Heart left ventricle (tissue), 16 donors: Measurements from ENCODE around the gene PPIE. TPM values are rescaled to one million over a fixed set of nuclear protein-coding genes. Genes with fewer than 3 reads are reported as not detected.
"Not testable (repeated sequence)": the region's sequence is repeated elsewhere in the genome, so short reads cannot be mapped to it uniquely, and the experiment has no call there.

Experiments
- ATAC-seq, 4 donors: fragments of 200-7000 bp; cut with Tn5 transposase; one replicate each; pipeline ENCODE4 v1.9.1; 2020 to 2022; ENCODE audit warnings: moderate library complexity in 4 of 4, mild to moderate bottlenecking in 3 of 4, moderate number of reproducible peaks in 1 of 4
- DNase-seq, 5 donors: peaks; one replicate each; pipeline ENCODE4 v3.0.0-alpha.2; 2020
- H3K27ac ChIP-seq, 12 donors: fragments of 200-600 bp; sonication (generic) in 4 of 12; one replicate each; pipeline versions ENCODE4 v1.5.0 to v1.8.0; 2016 to 2022; ENCODE audit warnings: mild to moderate bottlenecking in 2 of 12
- H3K27me3 ChIP-seq, 9 donors: fragments of 200-600 bp; sonication (generic) in 2 of 9; one replicate each; pipeline versions ENCODE4 v1.5.1 to v1.8.0; 2016 to 2022; ENCODE audit warnings: mild to moderate bottlenecking in 3 of 9
- H3K36me3 ChIP-seq, 9 donors: fragments of 200-600 bp; sonication (generic) in 2 of 9; one replicate each; pipeline versions ENCODE4 v1.5.0 to v1.8.0; 2018 to 2022; ENCODE audit warnings: mild to moderate bottlenecking in 2 of 9
- H3K4me1 ChIP-seq, 12 donors: fragments of 200-600 bp; sonication (generic) in 4 of 12; one replicate each; pipeline versions ENCODE4 v1.5.0 to v1.8.0; 2016 to 2022; ENCODE audit warnings: mild to moderate bottlenecking in 3 of 12
- H3K4me3 ChIP-seq, 12 donors: fragments of 200-600 bp; sonication (generic) in 4 of 12; one replicate each; pipeline versions ENCODE4 v1.5.0 to v1.8.0; 2017 to 2022; ENCODE audit warnings: mild to moderate bottlenecking in 9 of 12, moderate library complexity in 4 of 12
- H3K9me3 ChIP-seq, 12 donors: fragments of 200-600 bp; sonication (generic) in 4 of 12; one replicate each; pipeline versions ENCODE4 v1.5.0 to v1.8.0; 2016 to 2022; ENCODE audit warnings: mild to moderate bottlenecking in 1 of 12
- POLR2A ChIP-seq, 2 donors: fragments of 450-650 bp; IDR thresholded peaks; one replicate each; pipeline ENCODE4 v1.6.1; 2017; ENCODE audit warnings: antibody characterized with exemption in 2 of 2, mild to moderate bottlenecking in 2 of 2, moderate library complexity in 2 of 2
- WGBS, 4 donors: extraction: QIAGEN DNeasy Blood & Tissue Kit in 2 of 4; methylation state at CpG; one replicate each; pipeline versions ENCODE4 v1.1.5 to v1.1.7; 2013 to 2018; 5-methylcytosine and 5-hydroxymethylcytosine counted together
- intact Hi-C, 10 donors: fragments of 100-400 bp; cut with DNase I; formaldehyde crosslinking; loops; one replicate each; pipeline versions ENCODE4 v1.11.1 to v1.14.2; 2022
- polyA plus RNA-seq, 2 donors: library from polyadenylated mRNA; stranded (reverse); fragments of 200-250 nt; gene quantifications; one replicate each; pipeline ENCODE4 v1.2.3, GENCODE V29; 2013
- total RNA-seq, 9 donors: library from RNA; depleted of rRNA in 2 of 9; stranded (reverse); fragments of >200 nt in 2 of 9; fragmentation: NEBNext Ultra II Directional in 3 of 9; extraction: Animal tissue kit (Norgen Biotek cat#: 25700) in 3 of 9; gene quantifications; one replicate each; pipeline versions ENCODE4 v1.1.0 to v1.2.4, GENCODE V29; 2016 to 2023
- TF ChIP-seq, protein P1 (sequence below), 12 donors: fragments of 200-600 bp; sonication (generic) in 4 of 12; IDR thresholded peaks; one replicate each; pipeline versions ENCODE4 v1.5.0 to v1.8.0; 2018 to 2022; ENCODE audit warnings: antibody characterized with exemption in 12 of 12, mild to moderate bottlenecking in 5 of 12
- donor health status: ischemic (EF 13 %, LVEDD 7.1; RV severe dilation, severe dysfunction).
- donor health status: healthy with polysubstance abuse.
- donor health status: DM: no; HTN: yes; CAD: no.
- donor health status: DM: no; HTN: no; CAD: no.
- donor health status: ischemic (EF 25% LVEDD 6.9; RV normal size, moderate dysfunction).
- donor health status: ischemic (EF 25% LVEDD 5.7; RV mildly dilated, moderate dysfunction).
- donor health status: healthy.
- donor health status: DM: yes; HTN: yes; CAD: no.
- donor health status: ischemic (EF 35%, LVEDD 5.7; RV mildly dilated, moderate dysfunction).
- donor health status: nonischemic (EF 11% LVEDD 7.7; RV severe dilation, severe dysfunction).
- donor health status: DM: yes; HTN: yes; CAD: no.
- donor health status: PGD.
- donor health status: ischemic (EF 29% LVEDD 5.4; RV normal size, mild dysfunction).
- donor health status: nonischemic (EF 23%, LVEDD 6.1; RV moderate dilation, normal function).

PPIE gene
- total and polyA plus RNA-seq, 11 donors = 22.2 to 45.3 (median 28.2) TPM

DNA sequence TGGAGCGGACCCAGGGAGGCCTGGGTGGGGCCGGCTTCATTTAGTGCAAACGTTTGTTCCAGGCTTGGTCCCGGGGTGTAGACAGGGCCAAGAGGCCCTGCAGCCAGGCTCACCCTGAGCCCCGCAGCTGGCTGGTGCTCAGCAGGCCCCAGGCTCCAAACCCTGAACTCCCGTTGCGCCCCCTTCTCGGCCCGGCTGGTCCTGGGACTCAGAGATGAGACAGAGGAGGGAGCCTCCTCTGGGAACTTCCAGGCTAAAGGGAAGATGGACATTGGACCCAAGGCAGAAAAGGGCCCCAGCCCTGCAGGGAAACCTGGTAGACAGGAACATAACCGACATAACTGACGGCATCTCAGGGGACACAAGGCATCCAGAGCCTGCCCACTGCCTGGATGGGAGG is 36.5 kb downstream of the PPIE start:
- H3K36me3 ChIP-seq, intact Hi-C loops, H3K9me3 ChIP-seq, ATAC-seq, H3K4me3 ChIP-seq, H3K27ac ChIP-seq, H3K27me3 ChIP-seq, H3K4me1 ChIP-seq, DNase-seq: not testable (repeated sequence)
- WGBS, 4 donors = 76 to 89% (median 84%) methylated on average over 8 to 11 of the region's 11 CpGs

DNA sequence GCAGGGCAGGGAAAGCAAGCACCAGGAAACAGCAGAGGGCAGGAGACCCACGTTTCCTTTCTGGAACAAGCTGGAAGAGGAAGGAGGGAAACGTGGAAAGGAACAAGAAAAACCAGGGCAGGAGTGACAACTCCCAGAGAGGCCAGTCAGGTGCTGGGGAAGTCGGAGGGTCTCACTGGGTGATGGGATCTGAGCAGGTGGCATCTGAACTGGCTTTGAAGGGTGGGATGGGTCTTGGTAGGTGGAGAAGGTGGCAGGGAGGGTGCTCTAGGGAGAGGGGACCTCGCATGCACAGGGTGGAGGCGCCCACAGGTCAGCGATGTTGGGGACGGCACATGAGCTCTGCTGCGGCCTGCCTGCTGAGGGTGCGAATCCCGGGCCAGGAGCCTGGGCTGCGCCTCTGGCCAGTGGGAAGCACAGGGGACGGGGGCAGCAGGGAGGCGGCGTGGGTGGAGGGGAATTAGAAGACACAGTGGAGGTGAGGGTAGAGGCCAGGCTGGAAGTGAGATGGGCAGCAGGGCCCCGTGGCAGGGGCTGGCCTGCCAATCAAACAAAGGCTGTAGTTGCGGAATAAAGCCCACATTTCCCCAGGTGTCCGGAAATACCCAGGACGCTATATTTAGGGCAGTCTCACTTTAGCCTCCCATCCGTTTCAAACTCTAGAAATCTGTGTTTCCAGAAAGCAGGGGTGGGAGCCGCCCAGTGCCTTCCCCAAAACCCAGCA is 37.2 kb downstream of the PPIE start:
- WGBS, 4 donors = 69 to 80% (median 79%) methylated on average over 9 to 16 of the region's 20 CpGs
- H3K36me3 ChIP-seq, H3K27ac ChIP-seq, H3K4me3 ChIP-seq, H3K27me3 ChIP-seq, DNase-seq, H3K4me1 ChIP-seq, H3K9me3 ChIP-seq, intact Hi-C loops: not testable (repeated sequence)
- ATAC-seq = peak in 1 of 4 donors; percentile 17

DNA sequence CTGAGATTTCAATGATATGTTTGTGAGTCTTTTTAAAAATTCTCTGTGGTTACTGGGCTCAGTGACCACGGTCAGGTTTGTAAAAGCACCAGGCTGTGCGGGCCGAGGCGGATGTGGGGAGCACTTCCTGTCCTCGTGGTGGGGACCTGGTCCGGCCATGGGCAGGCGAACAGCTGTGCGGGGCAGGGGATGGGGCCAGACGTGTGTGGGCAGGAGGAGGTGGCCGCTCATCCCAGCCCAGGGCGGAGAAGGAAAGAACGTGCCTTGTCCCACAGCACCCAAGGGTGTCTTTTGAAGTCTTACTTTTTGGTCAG is 37.7 kb downstream of the PPIE start:
- Histone ChIP-seq H3K27me3 (peaks cover 0 to under 1% (median 0%) of the 10 kb centered on the region in 9 donors), H3K4me1 (no peaks in the 10 kb centered on the region), H3K27ac (no peak overlapping the region), H3K9me3 (no peaks in the 10 kb centered on the region), H3K4me3 (no peak overlapping the region), H3K36me3 (no peaks in the 10 kb centered on the region)
- 61 to 71% (median 63%) methylated on average over 12 of the region's 12 CpGs for WGBS, 4 donors
- ATAC-seq = no peak
- TF ChIP-seq, protein P1, sequence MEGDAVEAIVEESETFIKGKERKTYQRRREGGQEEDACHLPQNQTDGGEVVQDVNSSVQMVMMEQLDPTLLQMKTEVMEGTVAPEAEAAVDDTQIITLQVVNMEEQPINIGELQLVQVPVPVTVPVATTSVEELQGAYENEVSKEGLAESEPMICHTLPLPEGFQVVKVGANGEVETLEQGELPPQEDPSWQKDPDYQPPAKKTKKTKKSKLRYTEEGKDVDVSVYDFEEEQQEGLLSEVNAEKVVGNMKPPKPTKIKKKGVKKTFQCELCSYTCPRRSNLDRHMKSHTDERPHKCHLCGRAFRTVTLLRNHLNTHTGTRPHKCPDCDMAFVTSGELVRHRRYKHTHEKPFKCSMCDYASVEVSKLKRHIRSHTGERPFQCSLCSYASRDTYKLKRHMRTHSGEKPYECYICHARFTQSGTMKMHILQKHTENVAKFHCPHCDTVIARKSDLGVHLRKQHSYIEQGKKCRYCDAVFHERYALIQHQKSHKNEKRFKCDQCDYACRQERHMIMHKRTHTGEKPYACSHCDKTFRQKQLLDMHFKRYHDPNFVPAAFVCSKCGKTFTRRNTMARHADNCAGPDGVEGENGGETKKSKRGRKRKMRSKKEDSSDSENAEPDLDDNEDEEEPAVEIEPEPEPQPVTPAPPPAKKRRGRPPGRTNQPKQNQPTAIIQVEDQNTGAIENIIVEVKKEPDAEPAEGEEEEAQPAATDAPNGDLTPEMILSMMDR (IDR thresholded peaks at IDR 0.05) = no peak
- TF ChIP-seq POLR2A (IDR thresholded peaks at IDR 0.05) = no peak
- intact Hi-C loops = no loop called here
- no peak for DNase-seq

DNA sequence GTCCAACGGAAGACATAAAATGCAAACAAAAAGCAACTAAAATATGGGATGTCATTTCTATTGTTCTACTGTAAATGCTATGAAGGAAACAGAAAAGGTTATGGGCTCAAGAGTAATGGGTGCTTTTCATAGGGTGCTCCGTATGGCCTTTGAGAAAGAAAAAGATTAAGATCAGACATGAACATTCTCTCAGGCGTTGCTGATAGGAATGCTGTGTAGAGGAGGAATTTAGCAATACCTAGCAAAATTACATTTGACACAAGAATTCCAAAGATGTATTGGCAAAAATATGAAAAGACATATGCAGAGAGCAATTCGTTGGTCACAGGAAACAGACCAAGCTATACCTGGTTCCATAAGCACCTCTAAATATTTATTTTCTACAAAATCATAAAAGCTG is 38.2 kb downstream of the PPIE start:
- no peaks in the 10 kb centered on the region for H3K36me3 ChIP-seq
- no peaks in the 10 kb centered on the region for H3K27me3 ChIP-seq
- 74 to 87% (median 79%) methylated on average over 4 of the region's 4 CpGs for WGBS, 4 donors
- TF ChIP-seq, protein P1 (IDR thresholded peaks at IDR 0.05) = no peak
- no peak for TF ChIP-seq POLR2A (IDR thresholded peaks at IDR 0.05)
- H3K4me1 ChIP-seq = no peaks in the 10 kb centered on the region
- ATAC-seq = no peak
- H3K9me3 ChIP-seq = no peaks in the 10 kb centered on the region
- H3K4me3 ChIP-seq = no peak overlapping the region
- H3K27ac ChIP-seq = no peak overlapping the region
- intact Hi-C loops = no loop called here
- DNase-seq = no peak

DNA sequence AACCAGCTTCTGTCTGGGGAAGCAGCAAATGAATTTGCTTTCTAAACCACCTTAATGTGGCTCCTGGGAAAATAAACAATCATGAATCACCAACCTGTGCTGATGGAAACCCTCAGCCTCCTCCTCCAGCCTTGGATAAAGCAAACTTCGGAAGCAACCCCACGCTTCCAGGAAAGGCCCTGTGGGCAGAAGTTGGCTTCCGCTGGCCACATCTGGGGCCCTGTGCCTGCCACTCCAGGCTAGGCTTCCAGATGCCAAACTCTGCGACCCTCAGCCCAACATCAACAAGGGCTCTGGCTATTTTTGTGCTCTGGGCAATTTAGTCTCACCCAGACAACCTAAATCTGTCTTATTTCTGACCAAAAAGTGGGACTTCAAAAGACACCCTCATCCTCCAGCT is 38.6 kb downstream of the PPIE start:
- 79 to 96% (median 84%) methylated on average over 4 of the region's 4 CpGs for WGBS, 4 donors
- no peak overlapping the region for H3K4me3 ChIP-seq

DNA sequence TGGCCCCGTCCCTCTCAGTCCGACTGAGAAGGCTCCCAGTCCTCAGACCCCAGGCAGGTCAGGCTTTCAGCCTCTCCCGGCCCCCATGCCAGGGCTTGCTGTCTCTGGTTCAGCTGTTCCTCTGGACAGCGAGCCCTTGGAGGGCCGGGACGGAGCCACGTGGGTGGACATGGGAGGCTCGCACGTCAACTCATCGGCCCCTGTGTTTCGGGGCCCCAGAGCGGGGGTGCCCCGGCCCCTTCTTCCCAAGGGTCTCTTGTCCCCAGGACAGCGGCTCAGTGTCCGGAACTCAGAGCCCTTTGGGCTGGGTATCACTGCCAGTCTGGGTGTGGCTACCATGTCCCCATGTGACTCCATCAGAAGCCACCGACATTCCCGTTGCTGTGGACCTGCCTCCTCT is 39.2 kb downstream of the PPIE start:
- H3K4me1 ChIP-seq, H3K27me3 ChIP-seq, H3K27ac ChIP-seq, intact Hi-C loops, H3K36me3 ChIP-seq, H3K4me3 ChIP-seq, H3K9me3 ChIP-seq, DNase-seq, ATAC-seq: not testable (repeated sequence)
- WGBS, 4 donors = 89 to 100% (median 92%) methylated on average over 2 to 16 of the region's 17 CpGs; no CpG with 5 or more reads in 1 of the 4 donors

More for the DNA sequence above, 38.6 kb downstream of the PPIE start:
- no peaks in the 10 kb centered on the region for H3K9me3 ChIP-seq
- no peaks in the 10 kb centered on the region for H3K36me3 ChIP-seq
- no peaks in the 10 kb centered on the region for H3K27me3 ChIP-seq
- intact Hi-C loops = no loop called here
- H3K4me1 ChIP-seq = no peaks in the 10 kb centered on the region
- DNase-seq (no peak), ATAC-seq (no peak)
- H3K27ac ChIP-seq = no peak overlapping the region
- no peak for TF ChIP-seq POLR2A (IDR thresholded peaks at IDR 0.05)
- TF ChIP-seq, protein P1 (IDR thresholded peaks at IDR 0.05) = no peak

DNA sequence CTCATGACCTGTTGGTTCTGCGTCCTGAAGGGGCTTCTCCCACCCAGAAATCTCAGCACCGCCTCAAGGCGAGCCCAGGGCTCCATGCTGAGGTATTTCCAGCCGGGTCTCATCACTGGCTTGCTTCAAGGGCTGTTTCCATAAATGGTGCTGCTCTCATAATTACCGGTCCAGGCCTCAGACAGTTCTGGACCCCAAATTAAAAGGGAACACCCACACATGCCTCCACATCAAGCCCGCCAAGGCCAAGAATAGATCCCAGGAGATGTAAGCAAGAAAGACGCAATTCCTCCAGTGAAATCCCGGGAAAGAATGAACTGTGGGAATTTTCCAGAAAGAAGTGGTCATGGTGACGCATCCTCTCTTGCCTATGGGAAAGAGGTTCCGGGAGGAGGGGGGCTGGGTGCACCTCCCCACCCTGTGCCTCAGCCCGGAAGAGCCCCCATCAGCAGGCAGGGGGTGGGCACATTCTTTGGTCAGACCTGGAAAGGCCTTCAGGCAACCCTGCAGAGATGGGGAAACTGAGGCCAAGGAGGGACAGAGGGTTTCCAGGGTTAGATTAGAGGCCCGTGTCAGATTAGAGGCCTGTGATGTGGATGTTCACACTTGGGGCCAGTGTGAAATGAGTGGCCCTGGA is 39.9 kb downstream of the PPIE start:
- H3K4me3 ChIP-seq, H3K9me3 ChIP-seq, ATAC-seq, H3K27ac ChIP-seq, H3K27me3 ChIP-seq, H3K4me1 ChIP-seq, H3K36me3 ChIP-seq, DNase-seq, intact Hi-C loops: not testable (repeated sequence)
- WGBS, 4 donors = 76 to 80% (median 78%) methylated on average over 6 to 12 of the region's 12 CpGs
